SH-SY5Y (cell line): ENCODE data around the gene AAGAB.

Source experiments
- GATA2 ChIP-seq: IDR thresholded peaks from 2 replicates; pipeline ENCODE4 v1.6.1; 2011; ENCODE audit warnings: mild to moderate bottlenecking, low read depth, low read length
- GATA3 ChIP-seq: IDR thresholded peaks from 2 replicates; pipeline ENCODE4 v1.6.1; 2011; ENCODE audit warnings: low read depth, mild to moderate bottlenecking, low read length, moderate library complexity

GRCh38 chr15:67183443-67184169, 70.9 kb downstream of the AAGAB start:
- TF ChIP-seq GATA2, result no peak
- no peak for TF ChIP-seq GATA3
